GM12878 (cell line): ENCODE measurements around the gene DDRGK1. TPM values are rescaled to one million over a fixed set of nuclear protein-coding genes. Genes with fewer than 3 reads are reported as not detected.
A peak's percentile ranks its signal among the peaks of the same experiment; 100 is the strongest.

Experiments
- ATAC-seq: fragments of 200-7000 bp; cut with Tn5 transposase; 3 replicates; pipeline ENCODE4 v1.9.1; 2020; ENCODE audit warnings: mild to moderate bottlenecking, moderate library complexity
- BruUV-seq: library from RNA; stranded (reverse); fragments of 400-500 nt; replicated peaks from 2 replicates; lab custom pipeline; 2021; lab: Mats Ljungman, UMichigan
- CTCF ChIA-PET: fragments of 300-600 bp; sonication (Branson Sonifier 250); formaldehyde crosslinking; extraction: SDS; loops from one replicate; lab custom pipeline; 2021; ENCODE audit warnings: inconsistent platforms; lab: Yijun Ruan, JAX
- POLR2A ChIA-PET: fragments of 350-600 bp; formaldehyde crosslinking; extraction: SDS; loops from one replicate; lab custom pipeline; 2021; ENCODE audit warnings: inconsistent platforms; lab: Charles Lee
- RAD21 ChIA-PET: fragments of 300-600 bp; sonication (Branson Sonifier 250); formaldehyde crosslinking; loops from one replicate; lab custom pipeline; 2023; ENCODE audit warnings: antibody characterized with exemption; ENCODE audit not compliant: unreplicated experiment; lab: Charles Lee
- SMC1A ChIA-PET: fragments of 300-600 bp; sonication (Branson Sonifier 250); formaldehyde crosslinking; loops from one replicate; lab custom pipeline; 2023; ENCODE audit not compliant: unreplicated experiment, uncharacterized antibody; lab: Charles Lee
- DNase-seq: peaks from one replicate; pipeline ENCODE4 v3.0.0-alpha.2; 2011; ENCODE audit warnings: low read depth, low spot score
- FAIRE-seq: peaks from 3 replicates; lab custom pipeline; 2011; peaks lifted over from hg19 to GRCh38; lab: Jason Lieb, UNC
- H2AFZ ChIP-seq: 2 replicates; pipeline ENCODE4 v1.6.0; 2011; ENCODE audit warnings: low read depth, low read length, control low read depth; ENCODE audit not compliant: control insufficient read depth
- H3K27ac ChIP-seq: 2 replicates; pipeline ENCODE4 v1.5.1; 2011; ENCODE audit warnings: control low read depth; ENCODE audit not compliant: control insufficient read depth, insufficient read depth
- H3K27me3 ChIP-seq, 2 experiments: replicated peaks in 1 of 2; 2 replicates each; pipeline versions ENCODE4 v1.6.0 to v1.6.1; 2011; ENCODE audit warnings: low read length in 1 of 2; ENCODE audit not compliant: control insufficient read depth in 2 of 2, insufficient read depth in 2 of 2
- H3K36me3 ChIP-seq, 2 experiments: 2 replicates each; pipeline ENCODE4 v1.5.1; 2011; ENCODE audit warnings: low read length in 1 of 2; ENCODE audit not compliant: control insufficient read depth in 2 of 2, insufficient read depth in 2 of 2
- H3K4me1 ChIP-seq: 2 replicates; pipeline ENCODE4 v1.6.1; 2011; ENCODE audit warnings: mild to moderate bottlenecking, low read length, moderate library complexity, mixed read lengths; ENCODE audit not compliant: control insufficient read depth, insufficient read depth
- H3K4me2 ChIP-seq: 2 replicates; pipeline ENCODE4 v1.6.0; 2011; ENCODE audit warnings: control low read depth; ENCODE audit not compliant: control insufficient read depth, insufficient read depth
- H3K4me3 ChIP-seq: fragments of 200-600 bp; sonication (generic); 2 replicates; pipeline ENCODE4 v1.5.1; 2016
- H3K79me2 ChIP-seq: 2 replicates; pipeline ENCODE4 v1.6.0; 2011; ENCODE audit warnings: low read length; ENCODE audit not compliant: control insufficient read depth, insufficient read depth
- H3K9ac ChIP-seq: 2 replicates; pipeline ENCODE4 v1.8.0; 2011; ENCODE audit warnings: low read length, control low read depth, mixed read lengths; ENCODE audit not compliant: control insufficient read depth, insufficient read depth
- H3K9me3 ChIP-seq: replicated peaks from 3 replicates; pipeline ENCODE4 v1.5.1; 2011; ENCODE audit warnings: mild to moderate bottlenecking, low read length; ENCODE audit not compliant: control insufficient read depth, insufficient read depth
- H4K20me1 ChIP-seq: 2 replicates; pipeline ENCODE4 v1.6.0; 2011; ENCODE audit not compliant: control insufficient read depth, insufficient read depth
- BCL11A ChIP-seq: IDR thresholded peaks from 2 replicates; pipeline ENCODE4 v1.6.1; 2011; ENCODE audit warnings: low read depth, low read length
- CHD2 ChIP-seq: IDR thresholded peaks from 2 replicates; pipeline ENCODE4 v1.6.1; 2011; ENCODE audit warnings: low read depth, low read length, improper control_type of control experiment, borderline replicate concordance
- EZH2 ChIP-seq: IDR thresholded peaks from 2 replicates; pipeline ENCODE4 v1.6.1; 2012; ENCODE audit warnings: low read depth, mild to moderate bottlenecking, control low read depth, inconsistent platforms, low read length, borderline replicate concordance; ENCODE audit not compliant: control insufficient read depth
- MTA3 ChIP-seq: IDR thresholded peaks from 2 replicates; pipeline ENCODE4 v1.6.1; 2012; ENCODE audit warnings: low read length, inconsistent platforms, borderline replicate concordance
- NFYA ChIP-seq: IDR thresholded peaks from 2 replicates; pipeline ENCODE4 v1.6.1; 2011; ENCODE audit warnings: low read depth, mild to moderate bottlenecking, low read length, improper control_type of control experiment, borderline replicate concordance
- SIN3A ChIP-seq: IDR thresholded peaks from 2 replicates; pipeline ENCODE4 v1.6.1; 2012; ENCODE audit warnings: low read depth, low read length, improper control_type of control experiment
- SMC3 ChIP-seq: IDR thresholded peaks from 2 replicates; pipeline ENCODE4 v1.6.1; 2011; ENCODE audit warnings: low read length, improper control_type of control experiment, borderline replicate concordance
- TCF7 ChIP-seq: IDR thresholded peaks from 2 replicates; pipeline ENCODE4 v1.6.1; 2014; ENCODE audit warnings: antibody characterized with exemption, borderline replicate concordance
- YY1 ChIP-seq: IDR thresholded peaks from 2 replicates; pipeline ENCODE4 v1.6.1; 2011; ENCODE audit warnings: low read depth, mild to moderate bottlenecking, low read length
- WGBS: methylation state at CpG from one replicate; pipeline ENCODE4 v1.1.6; 2016; ENCODE audit warnings: low lambda C conversion rate; ENCODE audit not compliant: insufficient replicate concordance, insufficient coverage; ENCODE audit errors: missing lambda C conversion rate; 5-methylcytosine and 5-hydroxymethylcytosine counted together
- in situ Hi-C: fragments of 300-500 bp; cut with MboI; formaldehyde crosslinking; loops from 9 replicates; pipeline ENCODE4 v1.14.3; 2018; ENCODE audit warnings: mixed read lengths
- intact Hi-C: fragments of 100-400 bp; cut with micrococcal nuclease; formaldehyde crosslinking; loops from one replicate; pipeline ENCODE4 v1.14.2; 2022; ENCODE audit not compliant: unreplicated experiment
- polyA plus RNA-seq, 11 experiments: library from polyadenylated mRNA; depleted of rRNA in 4 of 11; unstranded in 6 of 11; stranded (reverse) in 5 of 11; fragments of >200 nt; fragmentation: Nextera tagmentation in 4 of 11; fragmentation: Illumina TruSeq in 1 of 11; extraction: Ambion mirVana in 4 of 11; extraction: Trizol in 1 of 11; gene quantifications; 1 replicate in 1 of 11; 2 replicates in 10 of 11; pipeline versions ENCODE4 v1.2.1 to v1.2.3, GENCODE V29; 2011 to 2016; ENCODE audit warnings: inconsistent platforms in 2 of 11, missing spikeins in 2 of 11, low read depth in 1 of 11
- total RNA-seq, 4 experiments: library from RNA; depleted of rRNA in 3 of 4; stranded (reverse); fragments of >200 nt in 3 of 4; fragmentation: Illumina TruSeq in 1 of 4; extraction: Trizol in 1 of 4; gene quantifications; 2 replicates each; pipeline versions ENCODE4 v1.2.1 to v1.2.3, GENCODE V29; 2013 to 2021
- TF ChIP-seq, protein P1 (sequence below): IDR thresholded peaks from 2 replicates; pipeline ENCODE4 v1.6.1; 2012; ENCODE audit warnings: mild to moderate bottlenecking, low read depth, low read length
- TF ChIP-seq, protein P2 (sequence below): fragments of 150-350 bp; IDR thresholded peaks from 2 replicates; pipeline ENCODE4 v1.6.1; 2016; ENCODE audit warnings: low read depth, low read length
- TF ChIP-seq, protein P3 (sequence below): fragments of 450-650 bp; IDR thresholded peaks from 2 replicates; pipeline ENCODE4 v1.6.1; 2017; ENCODE audit warnings: low read depth, mild to moderate bottlenecking, moderate library complexity

DDRGK1 gene
- total and polyA plus RNA-seq, 10 of the 15 experiments (the other 5 are each of a cell fraction or from before 2014, with no cell fraction given), result 4.0 to 55.2 (median 39.7) TPM

DNA sequence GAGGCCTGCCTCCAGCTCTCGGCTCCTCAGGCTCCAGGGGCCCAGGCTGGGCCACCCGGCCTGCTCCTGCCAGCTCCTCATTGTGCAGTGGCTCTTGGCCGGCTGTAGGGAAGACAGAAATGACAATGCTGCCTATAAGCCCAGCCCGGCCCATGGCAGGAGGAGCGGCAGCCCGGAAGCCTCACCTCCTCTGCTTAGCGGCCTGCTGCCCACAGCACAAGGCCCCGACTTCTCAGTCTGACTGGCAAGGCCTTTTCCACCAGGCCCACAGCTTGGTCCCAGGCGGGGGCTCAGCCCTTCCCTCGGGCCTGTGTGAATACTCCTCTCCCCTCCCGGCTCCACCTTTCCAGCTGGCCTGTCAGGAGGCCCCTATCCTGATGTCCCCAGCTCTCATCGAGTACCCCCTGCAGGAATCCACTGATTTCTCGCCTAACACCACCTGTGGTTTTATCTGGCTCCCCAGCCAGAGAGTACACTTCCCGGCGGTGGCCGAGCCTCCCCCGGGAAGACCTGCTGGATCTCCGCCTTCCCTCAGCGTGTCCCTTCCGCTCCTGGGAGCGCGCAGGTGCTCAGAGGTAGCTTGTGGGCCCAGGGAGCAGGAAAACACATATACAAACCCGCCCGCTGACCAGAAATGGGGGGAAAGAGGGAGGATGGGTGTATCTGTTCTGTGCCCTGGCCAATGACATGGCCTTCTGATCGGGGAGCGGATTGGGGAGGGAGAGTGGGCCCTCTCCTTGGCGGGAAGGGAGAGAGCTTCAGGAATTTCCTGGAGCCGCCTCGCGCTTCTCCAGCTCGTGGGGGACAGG lies 963 bp downstream of the DDRGK1 start (continued):
- TF ChIP-seq, protein P1, sequence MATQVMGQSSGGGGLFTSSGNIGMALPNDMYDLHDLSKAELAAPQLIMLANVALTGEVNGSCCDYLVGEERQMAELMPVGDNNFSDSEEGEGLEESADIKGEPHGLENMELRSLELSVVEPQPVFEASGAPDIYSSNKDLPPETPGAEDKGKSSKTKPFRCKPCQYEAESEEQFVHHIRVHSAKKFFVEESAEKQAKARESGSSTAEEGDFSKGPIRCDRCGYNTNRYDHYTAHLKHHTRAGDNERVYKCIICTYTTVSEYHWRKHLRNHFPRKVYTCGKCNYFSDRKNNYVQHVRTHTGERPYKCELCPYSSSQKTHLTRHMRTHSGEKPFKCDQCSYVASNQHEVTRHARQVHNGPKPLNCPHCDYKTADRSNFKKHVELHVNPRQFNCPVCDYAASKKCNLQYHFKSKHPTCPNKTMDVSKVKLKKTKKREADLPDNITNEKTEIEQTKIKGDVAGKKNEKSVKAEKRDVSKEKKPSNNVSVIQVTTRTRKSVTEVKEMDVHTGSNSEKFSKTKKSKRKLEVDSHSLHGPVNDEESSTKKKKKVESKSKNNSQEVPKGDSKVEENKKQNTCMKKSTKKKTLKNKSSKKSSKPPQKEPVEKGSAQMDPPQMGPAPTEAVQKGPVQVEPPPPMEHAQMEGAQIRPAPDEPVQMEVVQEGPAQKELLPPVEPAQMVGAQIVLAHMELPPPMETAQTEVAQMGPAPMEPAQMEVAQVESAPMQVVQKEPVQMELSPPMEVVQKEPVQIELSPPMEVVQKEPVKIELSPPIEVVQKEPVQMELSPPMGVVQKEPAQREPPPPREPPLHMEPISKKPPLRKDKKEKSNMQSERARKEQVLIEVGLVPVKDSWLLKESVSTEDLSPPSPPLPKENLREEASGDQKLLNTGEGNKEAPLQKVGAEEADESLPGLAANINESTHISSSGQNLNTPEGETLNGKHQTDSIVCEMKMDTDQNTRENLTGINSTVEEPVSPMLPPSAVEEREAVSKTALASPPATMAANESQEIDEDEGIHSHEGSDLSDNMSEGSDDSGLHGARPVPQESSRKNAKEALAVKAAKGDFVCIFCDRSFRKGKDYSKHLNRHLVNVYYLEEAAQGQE, result no peak
- TF ChIP-seq YY1, result 0 out of 2 replicates have a peak, but pooled peaks have one; percentile 20

DNA sequence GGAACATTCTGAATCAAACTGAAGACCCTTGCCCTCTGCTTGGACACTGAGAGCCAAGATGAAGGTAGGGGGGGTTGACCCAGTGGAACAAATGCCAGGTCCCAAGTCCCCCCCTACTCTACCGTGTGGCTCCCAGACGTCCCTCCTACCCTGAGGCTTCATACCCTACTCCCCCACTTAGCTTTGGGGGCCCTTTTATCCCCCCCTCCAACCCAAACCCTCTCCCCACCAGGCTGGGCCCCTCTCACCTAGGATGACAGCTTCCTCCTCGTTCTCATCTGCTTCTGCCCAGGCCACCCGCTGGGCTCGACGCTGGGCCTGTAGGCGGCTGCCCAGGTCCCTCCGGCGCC lies 1.5 kb downstream of the DDRGK1 start:
- Histone ChIP-seq H3K4me2 (peak overlapping the region; percentile 89), H3K27me3 (no peaks in the 10 kb centered on the region), H3K4me3 (peak overlapping the region; percentile 89), H3K27ac (peak overlapping the region; percentile 90; the same call in 1 of the 2 replicates), H3K9ac (peak overlapping the region; percentile 94), H3K79me2 (peaks cover 22% of the 10 kb centered on the region), H2AFZ (no peak overlapping the region), H4K20me1 (no peaks in the 10 kb centered on the region), H3K36me3 (peaks cover 8 to 9% of the 10 kb centered on the region in 2 experiments; a peak in 3 of 4 replicates), H3K9me3 (no peaks in the 10 kb centered on the region), H3K4me1 (peaks cover 4% of the 10 kb centered on the region)
- BruUV-seq, result no TSS peak
- ChIA-PET CTCF (interaction anchor here (1.0 to 1.6 kb wide), 3 partner anchors 16 to 85 kb away, joined by 3 to 7 read pairs (median 5); no protein-coding TSS in a partner anchor), SMC1A (interaction anchor here (1.1 kb wide), 1 partner anchor 15 kb away, joined by 5 read pairs; no protein-coding TSS in a partner anchor), POLR2A (interaction anchor here (0.5 to 1.4 kb wide), 2 partner anchors 45 to 354 kb away, joined by 3 to 7 read pairs; no protein-coding TSS in a partner anchor), RAD21 (interaction anchor here (0.7 kb wide), 1 partner anchor 10 kb away, joined by 3 read pairs; no protein-coding TSS in a partner anchor)
- no peak for DNase-seq
- WGBS, result 55% methylated on average over 9 of the region's 9 CpGs
- in situ Hi-C loops, result no loop called here
- intact Hi-C loops, result loop anchor here (10.0 kb wide), 1 partner anchor 158 kb away; the partner anchor contains the start of genes GNRH2 and MRPS26
- no peak for ATAC-seq
- FAIRE-seq, result no peak
- TF ChIP-seq, protein P2, sequence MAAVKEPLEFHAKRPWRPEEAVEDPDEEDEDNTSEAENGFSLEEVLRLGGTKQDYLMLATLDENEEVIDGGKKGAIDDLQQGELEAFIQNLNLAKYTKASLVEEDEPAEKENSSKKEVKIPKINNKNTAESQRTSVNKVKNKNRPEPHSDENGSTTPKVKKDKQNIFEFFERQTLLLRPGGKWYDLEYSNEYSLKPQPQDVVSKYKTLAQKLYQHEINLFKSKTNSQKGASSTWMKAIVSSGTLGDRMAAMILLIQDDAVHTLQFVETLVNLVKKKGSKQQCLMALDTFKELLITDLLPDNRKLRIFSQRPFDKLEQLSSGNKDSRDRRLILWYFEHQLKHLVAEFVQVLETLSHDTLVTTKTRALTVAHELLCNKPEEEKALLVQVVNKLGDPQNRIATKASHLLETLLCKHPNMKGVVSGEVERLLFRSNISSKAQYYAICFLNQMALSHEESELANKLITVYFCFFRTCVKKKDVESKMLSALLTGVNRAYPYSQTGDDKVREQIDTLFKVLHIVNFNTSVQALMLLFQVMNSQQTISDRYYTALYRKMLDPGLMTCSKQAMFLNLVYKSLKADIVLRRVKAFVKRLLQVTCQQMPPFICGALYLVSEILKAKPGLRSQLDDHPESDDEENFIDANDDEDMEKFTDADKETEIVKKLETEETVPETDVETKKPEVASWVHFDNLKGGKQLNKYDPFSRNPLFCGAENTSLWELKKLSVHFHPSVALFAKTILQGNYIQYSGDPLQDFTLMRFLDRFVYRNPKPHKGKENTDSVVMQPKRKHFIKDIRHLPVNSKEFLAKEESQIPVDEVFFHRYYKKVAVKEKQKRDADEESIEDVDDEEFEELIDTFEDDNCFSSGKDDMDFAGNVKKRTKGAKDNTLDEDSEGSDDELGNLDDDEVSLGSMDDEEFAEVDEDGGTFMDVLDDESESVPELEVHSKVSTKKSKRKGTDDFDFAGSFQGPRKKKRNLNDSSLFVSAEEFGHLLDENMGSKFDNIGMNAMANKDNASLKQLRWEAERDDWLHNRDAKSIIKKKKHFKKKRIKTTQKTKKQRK, result no peak
- TF ChIP-seq, protein P3, sequence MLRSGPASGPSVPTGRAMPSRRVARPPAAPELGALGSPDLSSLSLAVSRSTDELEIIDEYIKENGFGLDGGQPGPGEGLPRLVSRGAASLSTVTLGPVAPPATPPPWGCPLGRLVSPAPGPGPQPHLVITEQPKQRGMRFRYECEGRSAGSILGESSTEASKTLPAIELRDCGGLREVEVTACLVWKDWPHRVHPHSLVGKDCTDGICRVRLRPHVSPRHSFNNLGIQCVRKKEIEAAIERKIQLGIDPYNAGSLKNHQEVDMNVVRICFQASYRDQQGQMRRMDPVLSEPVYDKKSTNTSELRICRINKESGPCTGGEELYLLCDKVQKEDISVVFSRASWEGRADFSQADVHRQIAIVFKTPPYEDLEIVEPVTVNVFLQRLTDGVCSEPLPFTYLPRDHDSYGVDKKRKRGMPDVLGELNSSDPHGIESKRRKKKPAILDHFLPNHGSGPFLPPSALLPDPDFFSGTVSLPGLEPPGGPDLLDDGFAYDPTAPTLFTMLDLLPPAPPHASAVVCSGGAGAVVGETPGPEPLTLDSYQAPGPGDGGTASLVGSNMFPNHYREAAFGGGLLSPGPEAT, result no peak
- TF ChIP-seq SMC3 (no peak), CHD2 (no peak), SIN3A (no peak), MTA3 (no peak), BCL11A (no peak), EZH2 (no peak), NFYA (no peak), TCF7 (no peak)
